GM23248 (cell line): ENCODE measurements around the gene HHIP. TPM values are rescaled to one million over a fixed set of nuclear protein-coding genes. Genes with fewer than 3 reads are reported as not detected.

Experiments
- DNase-seq: peaks from one replicate; pipeline ENCODE4 v3.0.0-alpha.2; 2015
- H2AFZ ChIP-seq: fragments of 200-600 bp; sonication (generic); 2 replicates; pipeline ENCODE4 v1.6.1; 2016; ENCODE audit warnings: antibody characterized with exemption
- H3F3A ChIP-seq: fragments of 200-600 bp; sonication (generic); 2 replicates; pipeline ENCODE4 v1.6.1; 2016; ENCODE audit warnings: mild to moderate bottlenecking, antibody characterized with exemption, mixed run types; ENCODE audit not compliant: insufficient read depth
- H3K27ac ChIP-seq: fragments of 200-600 bp; sonication (generic); 2 replicates; pipeline ENCODE4 v1.5.1; 2016; ENCODE audit warnings: mild to moderate bottlenecking
- H3K27me3 ChIP-seq: fragments of 200-600 bp; sonication (generic); replicated peaks from 2 replicates; pipeline ENCODE4 v1.6.1; 2016; ENCODE audit warnings: mild to moderate bottlenecking; ENCODE audit not compliant: insufficient read depth
- H3K36me3 ChIP-seq: fragments of 200-600 bp; sonication (generic); 2 replicates; pipeline ENCODE4 v1.6.1; 2016; ENCODE audit warnings: low read depth, mild to moderate bottlenecking
- H3K4me1 ChIP-seq: fragments of 200-600 bp; sonication (generic); 2 replicates; pipeline ENCODE4 v1.6.1; 2016; ENCODE audit warnings: mild to moderate bottlenecking; ENCODE audit not compliant: insufficient read depth
- H3K4me2 ChIP-seq: fragments of 200-600 bp; sonication (generic); one replicate; pipeline ENCODE4 v1.6.1; 2016; ENCODE audit warnings: mild to moderate bottlenecking; ENCODE audit not compliant: unreplicated experiment
- H3K4me3 ChIP-seq: fragments of 200-600 bp; sonication (generic); 2 replicates; pipeline ENCODE4 v1.5.1; 2016; ENCODE audit warnings: mild to moderate bottlenecking
- H3K79me2 ChIP-seq: fragments of 200-600 bp; sonication (generic); 2 replicates; pipeline ENCODE4 v1.6.1; 2016; ENCODE audit warnings: mild to moderate bottlenecking; ENCODE audit not compliant: insufficient read depth
- H3K9ac ChIP-seq: fragments of 200-600 bp; sonication (generic); 2 replicates; pipeline ENCODE4 v1.6.1; 2016; ENCODE audit warnings: mild to moderate bottlenecking
- H3K9me2 ChIP-seq: fragments of 200-600 bp; sonication (generic); 2 replicates; pipeline ENCODE4 v1.6.1; 2016; ENCODE audit warnings: mixed run types, mild to moderate bottlenecking, moderate library complexity; ENCODE audit not compliant: insufficient read depth
- H3K9me3 ChIP-seq: fragments of 200-600 bp; sonication (generic); one replicate; pipeline ENCODE4 v1.6.1; 2017; ENCODE audit warnings: low read depth
- H4K20me1 ChIP-seq: fragments of 200-600 bp; sonication (generic); 2 replicates; pipeline ENCODE4 v1.6.0; 2016; ENCODE audit not compliant: insufficient read depth
- EZH2 ChIP-seq: fragments of 200-600 bp; sonication (generic); IDR thresholded peaks from 2 replicates; pipeline ENCODE4 v1.6.1; 2018; ENCODE audit warnings: antibody characterized with exemption, mild to moderate bottlenecking; ENCODE audit not compliant: insufficient read depth, poor library complexity, severe bottlenecking
- EZH2phosphoT487 ChIP-seq: fragments of 200-600 bp; sonication (generic); IDR thresholded peaks from 2 replicates; pipeline ENCODE4 v1.6.1; 2018; ENCODE audit warnings: antibody characterized with exemption, moderate library complexity, mild to moderate bottlenecking, low read depth; ENCODE audit not compliant: insufficient read depth
- WGBS, 2 experiments: methylation state at CpG; one replicate each; pipeline ENCODE4 v1.1.6; 2015 to 2017; ENCODE audit warnings: low lambda C conversion rate in 2 of 2, low coverage in 1 of 2; ENCODE audit errors: missing lambda C conversion rate in 2 of 2; 5-methylcytosine and 5-hydroxymethylcytosine counted together
- in situ Hi-C: fragments of 300-500 bp; cut with MboI; formaldehyde crosslinking; loops from 2 replicates; pipeline ENCODE4 v1.15.0; 2020
- polyA plus RNA-seq: library from polyadenylated mRNA; unstranded; fragments of >200 nt; fragmentation: Nextera tagmentation; extraction: Ambion mirVana; gene quantifications from 2 replicates; pipeline ENCODE4 v1.2.1, GENCODE V29; 2016
- total RNA-seq: library from RNA; depleted of rRNA; stranded (reverse); fragments of >200 nt; shearing (Covaris generic); gene quantifications from 2 replicates; pipeline ENCODE4 v1.2.3, GENCODE V29; 2014

HHIP gene
- total and polyA plus RNA-seq, 2 experiments from 2014 or later, result under 0.01 to 0.06 TPM

- Histone ChIP-seq H3K27ac (no peak overlapping the region), H3K4me3 (no peak overlapping the region)
- in situ Hi-C loops, result no loop called here
Measured at GRCh38 chr4:144714166-144714565, 68.2 kb downstream of the HHIP start.

DNA sequence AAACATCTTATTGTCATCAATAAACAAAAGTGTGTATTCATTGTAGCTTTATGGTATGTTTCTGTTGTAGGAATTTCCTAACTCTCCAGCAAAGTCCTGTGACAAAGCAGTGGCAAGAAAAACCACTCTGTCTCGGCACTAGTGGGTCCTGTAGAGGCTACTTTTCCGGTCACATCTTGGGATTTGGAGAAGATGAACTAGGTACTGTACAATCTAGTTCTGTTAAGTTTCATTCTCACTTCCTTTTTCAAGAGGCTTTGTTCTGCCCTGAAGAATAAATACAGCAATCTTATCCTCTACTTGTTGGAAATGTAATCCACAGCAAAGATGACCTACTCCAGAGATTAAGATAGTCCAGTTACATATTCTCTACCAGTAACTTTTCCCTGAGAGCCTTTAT lies 69.3 kb downstream of the HHIP start:
- in situ Hi-C loops, result no loop called here
- no peaks in the 10 kb centered on the region for H3K79me2 ChIP-seq
- WGBS, 2 experiments, result 96 to 100% methylated on average over 2 of the region's 2 CpGs
- H3K4me1 ChIP-seq, result peaks cover 8% of the 10 kb centered on the region
- no peaks in the 10 kb centered on the region for H4K20me1 ChIP-seq
- no peaks in the 10 kb centered on the region for H3K36me3 ChIP-seq
- no peaks in the 10 kb centered on the region for H3K27me3 ChIP-seq
- 0 out of 2 replicates have a peak, but pooled peaks cover 5% of the 10 kb centered on the region for H3F3A ChIP-seq
- H3K4me2 ChIP-seq, result no peak overlapping the region
- H3K4me3 ChIP-seq, result no peak overlapping the region
- H3K9ac ChIP-seq, result no peak overlapping the region
- H3K27ac ChIP-seq, result no peak overlapping the region
- H3K9me3 ChIP-seq, result no peaks in the 10 kb centered on the region
- DNase-seq, result no peak
- TF ChIP-seq EZH2 (no peak), EZH2phosphoT487 (no peak)
- H3K9me2 ChIP-seq, result no peaks in the 10 kb centered on the region
- no peak overlapping the region for H2AFZ ChIP-seq

More at GRCh38 chr4:144714166-144714565, 68.2 kb downstream of the HHIP start:
- H2AFZ ChIP-seq, result no peak overlapping the region
- no peak for TF ChIP-seq EZH2
- no peak for TF ChIP-seq EZH2phosphoT487
- no peaks in the 10 kb centered on the region for H3K9me3 ChIP-seq
- no peaks in the 10 kb centered on the region for H3K79me2 ChIP-seq
- H3K27me3 ChIP-seq, result no peaks in the 10 kb centered on the region
- H3K4me2 ChIP-seq, result no peak overlapping the region
- peaks cover 19% of the 10 kb centered on the region for H3K4me1 ChIP-seq
- H4K20me1 ChIP-seq, result no peaks in the 10 kb centered on the region
- DNase-seq, result no peak
- H3K36me3 ChIP-seq, result no peaks in the 10 kb centered on the region
- WGBS, 2 experiments, result 88% methylated on average over 3 of the region's 3 CpGs
- H3K9me2 ChIP-seq, result no peaks in the 10 kb centered on the region
- peaks cover 13% of the 10 kb centered on the region for H3F3A ChIP-seq
- no peak overlapping the region for H3K9ac ChIP-seq

DNA sequence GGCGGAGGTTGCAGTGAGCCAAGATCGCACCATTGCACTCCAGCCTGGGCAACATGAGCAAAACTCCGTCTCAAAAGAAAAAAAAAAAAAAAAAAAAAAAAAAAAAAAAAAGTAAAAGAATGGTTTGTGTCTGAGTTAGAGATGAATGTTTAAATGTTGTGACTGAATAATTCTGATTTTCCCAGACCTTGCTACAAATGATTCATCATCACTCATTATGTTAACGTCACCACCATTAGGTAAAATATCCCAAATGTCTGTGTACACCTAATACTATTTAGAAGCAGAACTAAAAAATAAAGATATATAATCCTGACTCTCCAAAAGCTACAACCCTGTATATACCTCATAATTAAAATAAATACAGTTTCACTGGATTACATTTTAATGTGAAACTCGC lies 70.8 kb downstream of the HHIP start:
- H2AFZ ChIP-seq, result no peak overlapping the region
- no peaks in the 10 kb centered on the region for H3K36me3 ChIP-seq
- TF ChIP-seq EZH2phosphoT487, result no peak
- no peak for TF ChIP-seq EZH2
- H3K9me3 ChIP-seq, result no peaks in the 10 kb centered on the region
- no peak overlapping the region for H3K4me2 ChIP-seq
- no peak overlapping the region for H3K27ac ChIP-seq
- in situ Hi-C loops, result no loop called here
- DNase-seq, result peak; percentile 57
- no peaks in the 10 kb centered on the region for H3K27me3 ChIP-seq
- no peaks in the 10 kb centered on the region for H4K20me1 ChIP-seq
- H3F3A ChIP-seq, result no peaks in the 10 kb centered on the region
- no peaks in the 10 kb centered on the region for H3K79me2 ChIP-seq
- no peak overlapping the region for H3K9ac ChIP-seq
- 49 to 50% methylated on average over 5 of the region's 5 CpGs for WGBS, 2 experiments
- H3K9me2 ChIP-seq, result no peaks in the 10 kb centered on the region
- no peak overlapping the region for H3K4me3 ChIP-seq
- H3K4me1 ChIP-seq, result peaks cover 4% of the 10 kb centered on the region; the same call in 1 of the 2 replicates

GRCh38 chr4:144718958-144719512 lies 73.1 kb downstream of the HHIP start:
- Histone ChIP-seq H3K4me3 (no peak overlapping the region), H3K27me3 (no peaks in the 10 kb centered on the region), H4K20me1 (no peaks in the 10 kb centered on the region), H3K9me2 (no peaks in the 10 kb centered on the region), H3K79me2 (no peaks in the 10 kb centered on the region), H3K4me2 (no peak overlapping the region), H3K36me3 (no peaks in the 10 kb centered on the region), H3F3A (no peaks in the 10 kb centered on the region), H3K4me1 (no peaks in the 10 kb centered on the region), H3K9ac (no peak overlapping the region), H2AFZ (no peak overlapping the region), H3K9me3 (no peaks in the 10 kb centered on the region), H3K27ac (no peak overlapping the region)
- in situ Hi-C loops, result no loop called here
- TF ChIP-seq EZH2 (no peak), EZH2phosphoT487 (no peak)
- DNase-seq, result no peak
- 79 to 86% methylated on average over 4 of the region's 4 CpGs for WGBS, 2 experiments
